K562 (cell line): ENCODE measurements around the gene DNASE1L3. TPM values are rescaled to one million over a fixed set of nuclear protein-coding genes. Genes with fewer than 3 reads are reported as not detected.

Experiments
- EWSR1 ChIP-seq: fragments of 450-650 bp; IDR thresholded peaks from 2 replicates; pipeline ENCODE4 v1.6.1; 2018; ENCODE audit warnings: borderline replicate concordance, mild to moderate bottlenecking, low read depth, moderate library complexity; ENCODE audit not compliant: partially characterized antibody
- ZNF318 ChIP-seq, 2 experiments: fragments of 450-650 bp; IDR thresholded peaks; 2 replicates each; pipeline ENCODE4 v1.6.1; 2016; ENCODE audit warnings: mild to moderate bottlenecking in 2 of 2, borderline replicate concordance in 1 of 2, low read depth in 1 of 2, moderate library complexity in 1 of 2
- polyA plus RNA-seq, 8 experiments: library from polyadenylated mRNA; depleted of rRNA in 4 of 8; stranded (reverse) in 5 of 8; unstranded in 3 of 8; fragments of >200 nt; fragmentation: Nextera tagmentation in 2 of 8; fragmentation: Illumina TruSeq in 1 of 8; extraction: Ambion mirVana in 2 of 8; extraction: Trizol in 1 of 8; gene quantifications; 2 replicates each; pipeline versions ENCODE4 v1.2.1 to v1.2.3, GENCODE V29; 2011 to 2014; ENCODE audit warnings: inconsistent platforms in 1 of 8, missing spikeins in 1 of 8
- total RNA-seq, 7 experiments: library from RNA; depleted of rRNA in 6 of 7; stranded (reverse); fragments of >200 nt in 6 of 7; fragmentation: Illumina TruSeq in 2 of 7; extraction: Trizol in 2 of 7; gene quantifications; 2 replicates each; pipeline versions ENCODE4 v1.2.1 to v1.2.3, GENCODE V29; 2011 to 2021; ENCODE audit warnings: low replicate concordance in 1 of 7
- TF ChIP-seq, protein P1 (sequence below): IDR thresholded peaks from 3 replicates; pipeline ENCODE4 v1.6.1; 2011; ENCODE audit warnings: borderline replicate concordance, mild to moderate bottlenecking, moderate library complexity; ENCODE audit not compliant: insufficient read length; ENCODE audit errors: extremely low read depth

The DNASE1L3 gene
- total and polyA plus RNA-seq, 9 of the 15 experiments (the other 6 are each of a cell fraction or from before 2014, with no cell fraction given): 0.06 TPM; not detected in 8

GRCh38 chr3:58234516-58234931 is 23.8 kb upstream of the DNASE1L3 start (continued):
- TF ChIP-seq ZNF318 (IDR thresholded peaks at IDR 0.05; ENCODE audit: borderline replicate concordance in 1 of 2, low read depth in 1 of 2): no peak
- no peak for TF ChIP-seq EWSR1
- TF ChIP-seq, protein P1, sequence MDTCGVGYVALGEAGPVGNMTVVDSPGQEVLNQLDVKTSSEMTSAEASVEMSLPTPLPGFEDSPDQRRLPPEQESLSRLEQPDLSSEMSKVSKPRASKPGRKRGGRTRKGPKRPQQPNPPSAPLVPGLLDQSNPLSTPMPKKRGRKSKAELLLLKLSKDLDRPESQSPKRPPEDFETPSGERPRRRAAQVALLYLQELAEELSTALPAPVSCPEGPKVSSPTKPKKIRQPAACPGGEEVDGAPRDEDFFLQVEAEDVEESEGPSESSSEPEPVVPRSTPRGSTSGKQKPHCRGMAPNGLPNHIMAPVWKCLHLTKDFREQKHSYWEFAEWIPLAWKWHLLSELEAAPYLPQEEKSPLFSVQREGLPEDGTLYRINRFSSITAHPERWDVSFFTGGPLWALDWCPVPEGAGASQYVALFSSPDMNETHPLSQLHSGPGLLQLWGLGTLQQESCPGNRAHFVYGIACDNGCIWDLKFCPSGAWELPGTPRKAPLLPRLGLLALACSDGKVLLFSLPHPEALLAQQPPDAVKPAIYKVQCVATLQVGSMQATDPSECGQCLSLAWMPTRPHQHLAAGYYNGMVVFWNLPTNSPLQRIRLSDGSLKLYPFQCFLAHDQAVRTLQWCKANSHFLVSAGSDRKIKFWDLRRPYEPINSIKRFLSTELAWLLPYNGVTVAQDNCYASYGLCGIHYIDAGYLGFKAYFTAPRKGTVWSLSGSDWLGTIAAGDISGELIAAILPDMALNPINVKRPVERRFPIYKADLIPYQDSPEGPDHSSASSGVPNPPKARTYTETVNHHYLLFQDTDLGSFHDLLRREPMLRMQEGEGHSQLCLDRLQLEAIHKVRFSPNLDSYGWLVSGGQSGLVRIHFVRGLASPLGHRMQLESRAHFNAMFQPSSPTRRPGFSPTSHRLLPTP: no peak
